NB4 (cell line): ENCODE results near the gene CNTFR.

Source experiments
- CTCF ChIP-seq: IDR thresholded peaks from one replicate; pipeline ENCODE4 v1.5.1; 2012; ENCODE audit warnings: low read depth, low read length
- MAX ChIP-seq: IDR thresholded peaks from 2 replicates; pipeline ENCODE4 v1.6.1; 2011; ENCODE audit warnings: low read depth, low read length
- POLR2A ChIP-seq: IDR thresholded peaks from 2 replicates; pipeline ENCODE4 v1.6.1; 2011; ENCODE audit warnings: mild to moderate bottlenecking; ENCODE audit not compliant: insufficient read length; ENCODE audit errors: extremely low read depth

GRCh38 chr9:34517185-34517584 lies 72.3 kb downstream of the CNTFR start:
- TF ChIP-seq CTCF (no peak), POLR2A (no peak), MAX (no peak)
